Epithelial cell of umbilical artery (primary cell): ENCODE data around the gene CR1. TPM values are rescaled to one million over a fixed set of nuclear protein-coding genes. Genes with fewer than 3 reads are reported as not detected.

Experiments
- total RNA-seq: library from RNA; depleted of rRNA; stranded (reverse); fragments of >200 nt; gene quantifications from 2 replicates; pipeline ENCODE4 v1.2.3, GENCODE V29; 2014

The CR1 gene
- total RNA-seq: not detected in 2 replicates

GRCh38 chr1:207495801-207496792 lies at the start of gene CR1:
Gene CR1 (plus strand): TSS chr1:207496157. CDS start chr1:207496268, 111 bp downstream.

GRCh38 chr1:207454046-207454964 lies 41.7 kb upstream of the CR1 start, which contains the start of gene CR2:
Gene CR2 (plus strand): TSS chr1:207454328. CDS start chr1:207454419, 91 bp downstream.

GRCh38 chr1:207644852-207645634 lies 149.1 kb downstream of the CR1 start, which contains the start of gene CR1L:
Gene CR1L (plus strand): TSS chr1:207645133. CDS start chr1:207645234, 101 bp downstream.

Other genes with a start within 250 kb of the CR1 start
- gene CD55, start 174.5 kb upstream of the CR1 start, total RNA-seq: 46.0 and 136 TPM in 2 replicates
- not detected in 2 replicates for gene CR2, start 41.8 kb upstream of the CR1 start, total RNA-seq
- gene CR1L, start 149.0 kb downstream of the CR1 start, total RNA-seq: not detected in 2 replicates